Ovary (tissue), 9 donors: ENCODE measurements around the gene SERPINB8. TPM values are rescaled to one million over a fixed set of nuclear protein-coding genes. Genes with fewer than 3 reads are reported as not detected.

Source experiments
- DNase-seq, 5 donors: peaks; one replicate each; pipeline ENCODE4 v3.0.0-alpha.2; 2019 to 2020
- H3K27ac ChIP-seq, 2 donors: fragments of 200-600 bp; one replicate each; pipeline versions ENCODE4 v1.5.1 to v1.8.0; 2019 to 2022
- H3K27me3 ChIP-seq: fragments of 200-600 bp; one replicate; pipeline ENCODE4 v1.8.0; 2022
- H3K36me3 ChIP-seq: fragments of 200-600 bp; sonication (generic); one replicate; pipeline ENCODE4 v1.5.1; 2019
- H3K4me1 ChIP-seq: one replicate; pipeline ENCODE4 v1.8.1; 2013; ENCODE audit warnings: mild to moderate bottlenecking, moderate library complexity; ENCODE audit not compliant: insufficient read depth
- H3K4me3 ChIP-seq: fragments of 200-600 bp; sonication (generic); one replicate; pipeline ENCODE4 v1.5.1; 2017
- H3K9me3 ChIP-seq, 2 donors: fragments of 200-600 bp in 1 of 2; sonication (generic) in 1 of 2; one replicate each; pipeline versions ENCODE4 v1.5.1 to v1.8.1; 2013 to 2019; ENCODE audit warnings: mild to moderate bottlenecking in 1 of 2, moderate library complexity in 1 of 2
- CTCF ChIP-seq, 3 donors: fragments of 450-650 bp in 2 of 3; fragments of 200-600 bp in 1 of 3; IDR thresholded peaks; one replicate each; pipeline versions ENCODE4 v1.5.1 to v1.8.0; 2016 to 2022; ENCODE audit warnings: antibody characterized with exemption in 3 of 3, mild to moderate bottlenecking in 1 of 3
- EP300 ChIP-seq: sonication (generic); formaldehyde crosslinking; IDR thresholded peaks from one replicate; pipeline ENCODE4 v1.6.1; 2017; ENCODE audit warnings: antibody characterized with exemption
- POLR2A ChIP-seq: fragments of 450-650 bp; IDR thresholded peaks from one replicate; pipeline ENCODE4 v1.6.1; 2017; ENCODE audit warnings: antibody characterized with exemption, mild to moderate bottlenecking, moderate library complexity
- WGBS, 3 donors: extraction: QIAGEN DNeasy Blood & Tissue Kit in 1 of 3; methylation state at CpG; one replicate each; pipeline versions ENCODE4 v1.1.5 to v1.1.7; 2013 to 2017; 5-methylcytosine and 5-hydroxymethylcytosine counted together
- intact Hi-C, 4 donors: fragments of 100-400 bp; cut with DNase I; formaldehyde crosslinking; loops; one replicate each; pipeline versions ENCODE4 v1.11.0 to v1.15.1; 2022 to 2023
- polyA plus RNA-seq, 2 donors: library from polyadenylated mRNA; stranded (reverse); fragments of 200-250 nt in 1 of 2; fragments of 350-450 nt in 1 of 2; fragmentation: Illumina TruSeq in 1 of 2; extraction: RNeasy Lipid Tissue Mini Kit (QIAGEN cat#74804) in 1 of 2; gene quantifications; one replicate each; pipeline ENCODE4 v1.2.3, GENCODE V29; 2013 to 2014
- total RNA-seq, 7 donors: library from RNA; depleted of rRNA in 2 of 7; stranded (reverse); fragments of >200 nt in 2 of 7; fragmentation: NEBNext Ultra II Directional in 3 of 7; extraction: Animal tissue kit (Norgen Biotek cat#: 25700) in 3 of 7; gene quantifications; one replicate each; pipeline versions ENCODE4 v1.1.0 to v1.2.4, GENCODE V29; 2016 to 2023
- donor health status: DM: no; HTN: no; CAD: no; lungs with moderate emphysema.
- donor health status: DM: no; HTN: no; CAD: no.
- donor health status: Bipolar disorder and iron deficiency.
- donor health status: DM: yes; HTN: yes; CAD: no.
- donor health status: DM: no; HTN: no; CAD: no.
- donor health status: DM: yes; HTN: yes; CAD: no.

SERPINB8 gene
- total and polyA plus RNA-seq, 9 donors: 4.4 to 10.7 (median 6.9) TPM

GRCh38 chr18:63981719-63982118 is 11.8 kb downstream of the SERPINB8 start:
- TF ChIP-seq EP300 (no peak), CTCF (IDR thresholded peaks at IDR 0.05) (no peak), POLR2A (no peak)
- Histone ChIP-seq H3K27me3 (no peaks in the 10 kb centered on the region), H3K9me3 (no peaks in the 10 kb centered on the region), H3K4me3 (no peak overlapping the region), H3K36me3 (no peaks in the 10 kb centered on the region), H3K27ac (no peak overlapping the region), H3K4me1 (no peaks in the 10 kb centered on the region)
- WGBS, 3 donors: 70 to 73% (median 71%) methylated on average over 2 of the region's 2 CpGs
- DNase-seq: no peak
- intact Hi-C loops: no loop called here

GRCh38 chr18:63982361-63982760 is 12.5 kb downstream of the SERPINB8 start:
- no peak overlapping the region for H3K4me3 ChIP-seq
- no peak overlapping the region for H3K27ac ChIP-seq
- no peak for DNase-seq
- intact Hi-C loops: no loop called here
- WGBS, 3 donors: 93 to 97% (median 93%) methylated on average over 3 of the region's 3 CpGs
- TF ChIP-seq POLR2A (no peak), EP300 (no peak), CTCF (IDR thresholded peaks at IDR 0.05) (no peak)
- no peaks in the 10 kb centered on the region for H3K9me3 ChIP-seq
- H3K27me3 ChIP-seq: no peaks in the 10 kb centered on the region
- no peaks in the 10 kb centered on the region for H3K4me1 ChIP-seq
- H3K36me3 ChIP-seq: no peaks in the 10 kb centered on the region

DNA sequence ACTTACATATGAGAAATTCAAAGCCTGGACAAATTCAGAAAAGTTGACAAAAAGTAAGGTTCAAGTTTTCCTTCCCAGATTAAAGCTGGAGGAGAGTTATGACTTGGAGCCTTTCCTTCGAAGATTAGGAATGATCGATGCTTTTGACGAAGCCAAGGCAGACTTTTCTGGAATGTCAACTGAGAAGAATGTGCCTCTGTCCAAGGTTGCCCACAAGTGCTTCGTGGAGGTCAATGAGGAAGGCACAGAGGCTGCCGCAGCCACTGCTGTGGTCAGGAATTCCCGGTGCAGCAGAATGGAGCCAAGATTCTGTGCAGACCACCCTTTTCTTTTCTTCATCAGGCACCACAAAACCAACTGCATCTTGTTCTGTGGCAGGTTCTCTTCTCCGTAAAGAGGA is 17.0 kb downstream of the SERPINB8 start:
- TF ChIP-seq EP300 (no peak), POLR2A (no peak), CTCF (IDR thresholded peaks at IDR 0.05) (no peak)
- H3K4me1 ChIP-seq: no peaks in the 10 kb centered on the region
- no peaks in the 10 kb centered on the region for H3K27me3 ChIP-seq
- H3K9me3 ChIP-seq: no peaks in the 10 kb centered on the region
- H3K4me3 ChIP-seq: no peak overlapping the region
- H3K36me3 ChIP-seq: no peaks in the 10 kb centered on the region
- intact Hi-C loops: no loop called here
- 34 to 62% (median 49%) methylated on average over 7 of the region's 7 CpGs for WGBS, 3 donors
- H3K27ac ChIP-seq: no peak overlapping the region
- DNase-seq: no peak

- TF ChIP-seq CTCF (IDR thresholded peaks at IDR 0.05): no peak
- TF ChIP-seq EP300: no peak
- TF ChIP-seq POLR2A: no peak
- no peaks in the 10 kb centered on the region for H3K4me1 ChIP-seq
- intact Hi-C loops: no loop called here
- no peaks in the 10 kb centered on the region for H3K27me3 ChIP-seq
- H3K9me3 ChIP-seq: no peaks in the 10 kb centered on the region
- no peaks in the 10 kb centered on the region for H3K36me3 ChIP-seq
- H3K27ac ChIP-seq: no peak overlapping the region
- 65 to 92% (median 87%) methylated on average over 2 of the region's 2 CpGs for WGBS, 3 donors
- no peak for DNase-seq
- no peak overlapping the region for H3K4me3 ChIP-seq
These were observed 17.9 kb downstream of the SERPINB8 start for GRCh38 chr18:63987743-63988142.

- DNase-seq: no peak
- intact Hi-C loops: loop anchor here in 2 of 4 donors (10.0 kb wide), 1 partner anchor 478 kb away; no protein-coding TSS in a partner anchor
- Histone ChIP-seq H3K27ac (no peak overlapping the region), H3K36me3 (no peaks in the 10 kb centered on the region), H3K27me3 (no peaks in the 10 kb centered on the region), H3K4me3 (no peak overlapping the region), H3K4me1 (no peaks in the 10 kb centered on the region), H3K9me3 (no peaks in the 10 kb centered on the region)
- 87 to 90% (median 90%) methylated on average over 7 of the region's 7 CpGs for WGBS, 3 donors
- TF ChIP-seq POLR2A (no peak), EP300 (no peak)
These were observed 22.9 kb downstream of the SERPINB8 start for GRCh38 chr18:63992751-63993150.
